PFSK-1 (cell line): Measurements from ENCODE around the gene PPP1R14B.

Experiments
- FOXP2 ChIP-seq: optimal IDR thresholded peaks from 2 replicates; pipeline ENCODE3; 2011; ENCODE audit warnings: borderline replicate concordance, control low read depth, inconsistent platforms; ENCODE audit not compliant: insufficient read depth; ENCODE audit errors: extremely low read length, extremely low read depth
- POLR2AphosphoS5 ChIP-seq: IDR thresholded peaks from 2 replicates; pipeline ENCODE4 v1.6.1; 2012; ENCODE audit warnings: low read depth, mild to moderate bottlenecking, control low read depth, low read length, moderate library complexity
- SIN3A ChIP-seq: IDR thresholded peaks from 2 replicates; pipeline ENCODE4 v1.6.1; 2012; ENCODE audit warnings: mild to moderate bottlenecking, low read length, moderate library complexity, borderline replicate concordance; ENCODE audit not compliant: insufficient read depth
- TAF1 ChIP-seq: IDR thresholded peaks from 2 replicates; pipeline ENCODE4 v1.6.1; 2012; ENCODE audit warnings: low read length, control low read depth, borderline replicate concordance; ENCODE audit not compliant: insufficient read depth
- TF ChIP-seq, protein P1 (sequence below), 2 experiments: IDR thresholded peaks; 2 replicates each; pipeline versions ENCODE4 v1.6.1 to v1.8.0; 2011 to 2012; ENCODE audit warnings: low read depth in 2 of 2, low read length in 2 of 2, control low read depth in 1 of 2, inconsistent platforms in 1 of 2, mild to moderate bottlenecking in 1 of 2, moderate library complexity in 1 of 2; ENCODE audit not compliant: insufficient read depth in 1 of 2

The PPP1R14B gene

DNA sequence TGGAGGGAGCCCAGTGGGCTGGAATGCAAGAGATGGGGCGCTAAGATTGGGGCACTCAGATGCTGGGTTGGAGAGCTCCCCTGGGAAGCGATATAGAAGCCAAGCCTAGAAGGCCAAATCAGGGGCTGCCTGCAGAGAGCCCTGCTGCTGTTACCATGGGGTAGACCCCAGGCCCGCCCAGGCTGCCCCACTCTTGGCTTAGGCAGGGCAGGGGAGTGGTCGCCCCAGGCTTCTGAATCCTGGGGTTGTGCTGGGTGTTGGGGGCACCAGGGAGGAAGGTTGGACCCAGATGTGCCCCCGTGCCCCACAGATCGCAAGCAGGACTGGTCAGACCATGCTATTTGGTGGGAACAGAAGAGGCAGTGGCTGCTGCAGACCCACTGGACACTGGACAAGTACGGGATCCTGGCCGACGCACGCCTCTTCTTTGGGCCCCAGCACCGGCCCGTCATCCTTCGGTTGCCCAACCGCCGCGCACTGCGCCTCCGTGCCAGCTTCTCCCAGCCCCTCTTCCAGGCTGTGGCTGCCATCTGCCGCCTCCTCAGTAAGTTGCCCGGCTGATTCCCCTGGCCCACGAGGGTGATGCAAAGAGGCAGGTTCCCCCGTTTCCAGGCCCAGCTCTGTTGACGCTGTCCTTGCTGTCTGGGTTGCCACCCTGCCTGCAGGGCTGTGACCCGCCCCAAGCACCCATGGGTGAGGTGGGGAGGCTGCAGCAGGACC, 36.3 kb downstream of the PPP1R14B start:
- TF ChIP-seq TAF1 (no peak), FOXP2 (no peak), POLR2AphosphoS5 (no peak), SIN3A (no peak)
- TF ChIP-seq, protein P1, sequence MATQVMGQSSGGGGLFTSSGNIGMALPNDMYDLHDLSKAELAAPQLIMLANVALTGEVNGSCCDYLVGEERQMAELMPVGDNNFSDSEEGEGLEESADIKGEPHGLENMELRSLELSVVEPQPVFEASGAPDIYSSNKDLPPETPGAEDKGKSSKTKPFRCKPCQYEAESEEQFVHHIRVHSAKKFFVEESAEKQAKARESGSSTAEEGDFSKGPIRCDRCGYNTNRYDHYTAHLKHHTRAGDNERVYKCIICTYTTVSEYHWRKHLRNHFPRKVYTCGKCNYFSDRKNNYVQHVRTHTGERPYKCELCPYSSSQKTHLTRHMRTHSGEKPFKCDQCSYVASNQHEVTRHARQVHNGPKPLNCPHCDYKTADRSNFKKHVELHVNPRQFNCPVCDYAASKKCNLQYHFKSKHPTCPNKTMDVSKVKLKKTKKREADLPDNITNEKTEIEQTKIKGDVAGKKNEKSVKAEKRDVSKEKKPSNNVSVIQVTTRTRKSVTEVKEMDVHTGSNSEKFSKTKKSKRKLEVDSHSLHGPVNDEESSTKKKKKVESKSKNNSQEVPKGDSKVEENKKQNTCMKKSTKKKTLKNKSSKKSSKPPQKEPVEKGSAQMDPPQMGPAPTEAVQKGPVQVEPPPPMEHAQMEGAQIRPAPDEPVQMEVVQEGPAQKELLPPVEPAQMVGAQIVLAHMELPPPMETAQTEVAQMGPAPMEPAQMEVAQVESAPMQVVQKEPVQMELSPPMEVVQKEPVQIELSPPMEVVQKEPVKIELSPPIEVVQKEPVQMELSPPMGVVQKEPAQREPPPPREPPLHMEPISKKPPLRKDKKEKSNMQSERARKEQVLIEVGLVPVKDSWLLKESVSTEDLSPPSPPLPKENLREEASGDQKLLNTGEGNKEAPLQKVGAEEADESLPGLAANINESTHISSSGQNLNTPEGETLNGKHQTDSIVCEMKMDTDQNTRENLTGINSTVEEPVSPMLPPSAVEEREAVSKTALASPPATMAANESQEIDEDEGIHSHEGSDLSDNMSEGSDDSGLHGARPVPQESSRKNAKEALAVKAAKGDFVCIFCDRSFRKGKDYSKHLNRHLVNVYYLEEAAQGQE (IDR thresholded peaks at IDR 0.05; ENCODE audit: insufficient read depth in 1 of 2, low read depth in 2 of 2, low read length in 2 of 2) = no peak

DNA sequence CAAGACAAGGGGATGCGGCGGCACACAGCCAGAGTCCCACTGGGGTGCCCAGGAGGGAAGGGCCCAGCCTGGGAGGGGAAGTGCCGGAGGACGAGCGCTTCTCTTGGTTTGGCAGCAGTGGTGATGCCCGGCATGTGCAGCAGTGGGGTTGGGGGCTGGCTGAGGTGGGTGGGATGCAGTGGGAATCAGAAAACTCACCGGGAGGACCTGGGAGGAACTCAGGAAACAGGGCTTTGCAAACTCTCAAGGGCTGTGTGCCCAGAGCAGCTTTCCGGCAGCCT, 37.2 kb downstream of the PPP1R14B start:
- no peak for TF ChIP-seq TAF1
- TF ChIP-seq FOXP2 = no peak
- no peak for TF ChIP-seq POLR2AphosphoS5
- TF ChIP-seq, protein P1 (IDR thresholded peaks at IDR 0.05; ENCODE audit: insufficient read depth in 1 of 2, low read depth in 2 of 2, low read length in 2 of 2) = no peak
- no peak for TF ChIP-seq SIN3A

DNA sequence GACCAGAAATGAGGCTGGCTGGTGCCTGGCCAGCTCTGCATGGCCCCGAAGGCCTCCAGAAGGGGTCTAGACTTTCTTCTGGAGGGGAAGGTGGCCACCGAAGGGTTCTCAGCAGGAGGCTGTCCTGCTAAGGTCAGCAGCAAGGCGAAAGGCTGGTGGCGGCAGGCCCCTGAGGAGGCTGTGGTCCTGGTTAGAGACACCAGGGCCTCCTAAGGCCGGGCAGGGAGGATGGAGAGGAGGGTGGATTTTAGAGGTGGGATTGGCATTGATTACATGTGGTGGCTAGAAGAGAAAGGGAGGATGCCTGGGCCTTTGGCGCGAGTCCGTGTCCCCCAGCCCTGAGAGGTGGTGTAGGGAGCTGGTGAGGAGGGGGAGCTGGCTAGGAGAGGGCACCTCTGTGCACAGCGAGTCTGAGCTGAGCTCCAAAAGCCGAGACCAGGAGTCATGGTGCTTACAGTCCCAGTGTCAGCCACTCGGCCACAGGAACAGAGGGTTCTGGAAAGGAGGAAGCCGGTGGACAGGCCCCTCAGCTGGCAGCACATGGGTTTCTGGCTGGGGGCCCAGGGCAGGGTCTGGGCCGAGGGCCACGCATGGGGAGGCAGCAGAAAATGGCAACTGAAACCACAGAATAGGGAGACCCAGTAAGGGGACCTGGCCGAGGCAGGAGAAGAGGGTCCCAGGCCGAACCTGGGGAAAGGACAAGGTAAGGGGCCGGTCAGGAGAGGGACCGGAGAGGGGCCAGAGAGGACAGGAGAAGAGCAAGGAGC, 37.8 kb downstream of the PPP1R14B start:
- TF ChIP-seq FOXP2 (no peak), SIN3A (no peak), TAF1 (no peak), POLR2AphosphoS5 (no peak)
- TF ChIP-seq, protein P1 (IDR thresholded peaks at IDR 0.05; ENCODE audit: insufficient read depth in 1 of 2, low read depth in 2 of 2, low read length in 2 of 2) = no peak

DNA sequence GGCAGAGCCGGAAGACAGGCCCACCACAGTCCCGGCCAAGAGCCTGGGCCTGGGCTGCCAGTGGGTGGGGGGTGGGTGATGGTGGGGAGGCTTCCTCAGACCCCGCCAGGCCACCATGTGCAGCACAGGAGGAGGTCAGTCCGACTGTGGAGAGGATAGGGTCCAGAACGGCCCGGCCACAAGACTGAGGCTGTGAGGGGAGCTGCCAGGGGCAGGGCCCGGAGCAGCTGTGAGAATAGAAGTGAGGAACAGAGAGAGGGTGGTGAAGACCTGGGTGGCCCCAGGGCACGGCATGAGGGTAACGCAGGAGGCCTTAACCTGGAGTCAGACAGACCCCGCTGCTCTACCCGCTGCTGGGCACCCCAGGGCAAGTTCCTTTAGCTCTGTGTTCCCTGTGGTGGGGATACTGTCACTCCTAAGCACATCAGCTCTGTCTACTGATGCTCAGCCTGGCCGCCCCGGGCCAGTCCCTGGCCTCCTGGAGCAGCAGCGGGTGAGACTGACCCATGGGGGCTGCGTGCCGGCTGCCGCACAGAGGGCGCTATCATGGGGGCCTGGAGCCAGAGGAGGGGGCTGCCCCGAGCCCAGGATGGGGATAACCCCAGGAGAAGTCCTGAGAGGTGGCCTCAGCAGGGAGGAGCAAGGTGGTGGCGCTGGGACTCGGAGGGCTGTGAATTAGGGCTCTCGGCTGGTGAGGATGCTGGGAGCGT, 38.5 kb downstream of the PPP1R14B start:
- TF ChIP-seq FOXP2 (no peak), POLR2AphosphoS5 (no peak), TAF1 (no peak), SIN3A (no peak)
- TF ChIP-seq, protein P1 (IDR thresholded peaks at IDR 0.05; ENCODE audit: insufficient read depth in 1 of 2, low read depth in 2 of 2, low read length in 2 of 2) = no peak
